Mesothelial cell of epicardium (in vitro differentiated cells): ENCODE data around the gene MAGI2. TPM values are rescaled to one million over a fixed set of nuclear protein-coding genes. Genes with fewer than 3 reads are reported as not detected.

ENCODE experiments used
- DNase-seq, 2 experiments: peaks; one replicate each; pipeline ENCODE4 v3.0.0; 2021; ENCODE audit warnings: low spot score in 2 of 2; ENCODE audit not compliant: unreplicated experiment in 2 of 2
- H3K27ac Mint-ChIP-seq: 2 replicates; pipeline ENCODE4 v1.8.0; 2021; ENCODE audit warnings: mixed read lengths
- H3K27me3 Mint-ChIP-seq: 2 replicates; pipeline ENCODE4 v1.8.0; 2021; ENCODE audit warnings: low read depth, mixed read lengths
- H3K36me3 Mint-ChIP-seq: 2 replicates; pipeline ENCODE4 v1.8.0; 2021; ENCODE audit warnings: mixed read lengths
- H3K4me1 Mint-ChIP-seq: 2 replicates; pipeline ENCODE4 v1.8.0; 2021; ENCODE audit warnings: mixed read lengths
- H3K4me3 Mint-ChIP-seq: 2 replicates; pipeline ENCODE4 v1.8.0; 2021; ENCODE audit warnings: mild to moderate bottlenecking, moderate library complexity, mixed read lengths
- H3K9me3 Mint-ChIP-seq: 2 replicates; pipeline ENCODE4 v1.8.0; 2021; ENCODE audit warnings: mixed read lengths
- CTCF ChIP-seq: fragments of 200-600 bp; sonication (generic); IDR thresholded peaks from one replicate; pipeline ENCODE4 v1.5.0; 2021; ENCODE audit warnings: antibody characterized with exemption; ENCODE audit not compliant: unreplicated experiment
- total RNA-seq: library from RNA; stranded (reverse); gene quantifications from 3 replicates; pipeline ENCODE4 v1.2.1, GENCODE V29; 2021

MAGI2 gene
- total RNA-seq, 1 donor from 2014 or later = 38.4 TPM

- no peak for TF ChIP-seq CTCF
- DNase-seq = no peak
- no peak overlapping the region for H3K4me3 Mint-ChIP-seq
- H3K27me3 Mint-ChIP-seq = peaks cover 1% of the 10 kb centered on the region
- H3K9me3 Mint-ChIP-seq = no peaks in the 10 kb centered on the region
- no peak overlapping the region for H3K27ac Mint-ChIP-seq
- H3K4me1 Mint-ChIP-seq = peaks cover 7% of the 10 kb centered on the region
- H3K36me3 Mint-ChIP-seq = no peaks in the 10 kb centered on the region
Observed at GRCh38 chr7:79410345-79410744, 43.1 kb downstream of the MAGI2 start.

GRCh38 chr7:79407351-79407750 is 46.1 kb downstream of the MAGI2 start:
- no peak for DNase-seq
- peaks cover 7% of the 10 kb centered on the region for H3K4me1 Mint-ChIP-seq
- H3K9me3 Mint-ChIP-seq = no peaks in the 10 kb centered on the region
- H3K27ac Mint-ChIP-seq = no peak overlapping the region
- H3K36me3 Mint-ChIP-seq = no peaks in the 10 kb centered on the region
- H3K4me3 Mint-ChIP-seq = no peak overlapping the region
- peaks cover 1% of the 10 kb centered on the region for H3K27me3 Mint-ChIP-seq
- no peak for TF ChIP-seq CTCF

GRCh38 chr7:79406371-79406770 is 47.1 kb downstream of the MAGI2 start:
- H3K4me3 Mint-ChIP-seq = no peak overlapping the region
- H3K4me1 Mint-ChIP-seq = peaks cover 7% of the 10 kb centered on the region
- TF ChIP-seq CTCF = no peak
- H3K27me3 Mint-ChIP-seq = peaks cover 1% of the 10 kb centered on the region
- H3K36me3 Mint-ChIP-seq = no peaks in the 10 kb centered on the region
- no peak for DNase-seq
- no peak overlapping the region for H3K27ac Mint-ChIP-seq
- no peaks in the 10 kb centered on the region for H3K9me3 Mint-ChIP-seq

GRCh38 chr7:79405368-79405767 is 48.1 kb downstream of the MAGI2 start:
- no peak for DNase-seq
- Mint-ChIP-seq H3K4me1 (peaks cover 12% of the 10 kb centered on the region), H3K27ac (no peak overlapping the region), H3K36me3 (no peaks in the 10 kb centered on the region), H3K9me3 (no peaks in the 10 kb centered on the region), H3K4me3 (no peak overlapping the region), H3K27me3 (peaks cover 1% of the 10 kb centered on the region)
- TF ChIP-seq CTCF = no peak

- no peaks in the 10 kb centered on the region for H3K36me3 Mint-ChIP-seq
- no peak overlapping the region for H3K27ac Mint-ChIP-seq
Observed at GRCh38 chr7:79403879-79404278, 49.6 kb downstream of the MAGI2 start.

More at GRCh38 chr7:79403879-79404278, 49.6 kb downstream of the MAGI2 start:
- no peak overlapping the region for H3K4me3 Mint-ChIP-seq
- DNase-seq = no peak
- no peak for TF ChIP-seq CTCF
- peaks cover 10% of the 10 kb centered on the region for H3K4me1 Mint-ChIP-seq
- H3K9me3 Mint-ChIP-seq = no peaks in the 10 kb centered on the region
- H3K27me3 Mint-ChIP-seq = peaks cover 1% of the 10 kb centered on the region
